ENCODE data around the gene CNGB1.

CNGB1 gene

GRCh38 chr16:57970970-57971369 is at the start of gene CNGB1:
Gene CNGB1, minus strand, starts transcription at chr16:57971128. Its CDS starts 3,842 bp downstream, at chr16:57967286.
- no peak for FAIRE-seq
- no peak for DNase-seq (ENCODE audit: low spot score)

- no peak for FAIRE-seq
- DNase-seq (ENCODE audit: low spot score), result no peak
Measured at GRCh38 chr16:58019866-58020538, 49.1 kb upstream of the CNGB1 start.

DNA sequence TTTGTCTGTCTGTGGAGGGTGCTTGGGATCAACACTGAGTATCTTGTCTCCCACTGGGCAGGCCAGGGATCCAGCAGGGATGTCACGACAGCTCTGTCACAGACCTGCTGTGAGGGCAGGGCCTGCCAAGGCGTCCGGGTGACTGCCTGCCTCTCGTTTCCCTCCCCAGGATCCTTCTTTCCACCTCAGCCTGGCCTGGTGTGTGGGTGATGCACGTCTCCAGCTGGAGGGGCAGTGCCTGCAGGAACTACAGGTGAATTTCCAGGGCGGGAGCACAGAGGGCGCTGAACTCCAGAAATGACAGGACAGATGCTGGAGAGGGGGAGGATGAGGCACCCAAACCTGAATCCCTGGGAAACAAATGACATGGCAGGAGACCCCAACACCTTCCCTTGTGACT is 47.9 kb upstream of the CNGB1 start:
- no peak for DNase-seq (ENCODE audit: low spot score)
- FAIRE-seq, result no peak

GRCh38 chr16:58016840-58017446 is 46.0 kb upstream of the CNGB1 start:
- FAIRE-seq, result no peak

DNA sequence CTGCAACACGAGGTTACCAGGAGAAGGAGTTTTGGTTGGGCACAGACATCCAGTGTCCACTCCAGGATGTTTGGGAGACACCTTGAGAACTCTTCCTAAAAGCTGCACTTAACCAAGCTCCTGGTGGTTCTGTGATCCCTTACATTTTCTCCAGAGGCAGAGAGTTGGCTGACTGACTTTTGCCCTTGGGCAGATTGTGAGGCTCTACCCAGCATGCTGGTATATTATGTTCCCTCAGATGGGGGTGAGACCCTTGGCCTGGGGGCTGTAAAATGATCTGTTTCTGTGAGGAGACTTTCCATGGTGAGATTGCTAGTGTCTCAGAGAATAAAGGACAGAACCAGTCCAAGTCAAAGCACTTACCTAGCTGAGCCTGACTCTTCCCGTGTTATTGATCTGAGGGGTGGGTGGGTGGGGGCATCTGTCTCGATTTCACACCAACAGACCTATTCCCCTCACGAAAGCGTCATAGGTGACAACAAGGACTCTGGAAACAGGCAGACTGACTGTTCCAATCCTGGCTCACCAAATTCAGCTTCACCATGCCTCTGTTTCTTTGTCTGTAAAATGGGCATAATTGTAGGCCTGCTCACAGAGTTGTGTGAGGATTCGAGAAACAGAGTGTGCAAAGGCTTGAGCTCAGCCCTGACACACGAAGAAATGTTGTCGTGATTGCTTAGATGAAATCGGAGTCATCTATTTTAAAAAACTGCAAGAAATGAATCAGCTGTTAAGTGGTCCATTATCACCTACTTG is 42.5 kb upstream of the CNGB1 start:
- no peak for FAIRE-seq

More at GRCh38 chr16:58016840-58017446, 46.0 kb upstream of the CNGB1 start:
- DNase-seq (ENCODE audit: low spot score), result no peak

GRCh38 chr16:58012481-58012880 is 41.6 kb upstream of the CNGB1 start:
- FAIRE-seq (no peak), DNase-seq (ENCODE audit: low spot score) (no peak)

More for the DNA sequence above, 42.5 kb upstream of the CNGB1 start:
- no peak for DNase-seq (ENCODE audit: low spot score)

DNA sequence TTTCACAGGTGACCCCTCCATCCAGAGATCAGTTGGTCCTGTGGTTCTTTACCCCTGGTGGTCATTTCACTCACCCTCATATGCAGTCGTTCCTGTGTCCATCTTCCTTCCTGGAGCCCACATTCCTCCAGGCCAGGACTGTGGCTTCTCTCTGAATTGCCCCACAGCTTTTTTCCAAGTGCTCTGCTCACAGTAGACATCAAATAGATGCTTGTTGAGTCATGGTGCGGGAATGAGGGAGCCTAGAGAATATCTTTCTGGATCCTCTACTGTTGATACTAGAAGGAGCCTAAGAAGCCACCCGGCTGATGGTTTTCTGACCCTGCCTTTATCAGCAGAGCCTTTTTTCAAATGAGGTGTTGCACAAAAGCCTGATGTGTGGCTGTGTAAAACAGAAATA is 40.7 kb upstream of the CNGB1 start:
- no peak for FAIRE-seq
- DNase-seq (ENCODE audit: low spot score), result peak; percentile 12

- FAIRE-seq (no peak), DNase-seq (ENCODE audit: low spot score) (no peak)
Measured at GRCh38 chr16:58010886-58011285, 40.0 kb upstream of the CNGB1 start.

- no peak for FAIRE-seq
Measured at GRCh38 chr16:58009856-58010416, 39.0 kb upstream of the CNGB1 start.

GRCh38 chr16:58004736-58005135 is 33.8 kb upstream of the CNGB1 start:
- peak; percentile 12 for FAIRE-seq
- peak; percentile 25 for DNase-seq (ENCODE audit: low spot score)

More at GRCh38 chr16:58009856-58010416, 39.0 kb upstream of the CNGB1 start:
- DNase-seq (ENCODE audit: low spot score), result no peak

DNA sequence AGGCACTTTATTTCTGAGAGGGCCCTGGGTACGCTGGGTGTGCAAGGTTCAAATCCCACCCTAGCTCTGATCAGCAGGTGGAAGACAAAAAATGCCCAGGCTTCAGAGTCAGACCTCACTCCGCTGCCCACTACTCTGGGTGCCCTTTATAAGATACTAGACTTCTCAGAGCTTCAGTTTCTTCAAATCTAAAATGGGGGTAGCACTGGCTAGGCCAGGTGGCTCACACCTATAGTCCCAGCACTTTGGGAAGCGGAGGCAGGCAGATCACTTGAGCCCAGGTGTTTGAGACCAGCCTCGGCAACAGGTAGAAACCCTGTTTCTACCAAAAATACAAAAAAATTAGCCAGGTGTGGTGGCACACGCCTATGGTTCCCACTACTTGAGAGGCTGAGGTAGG is 32.0 kb upstream of the CNGB1 start:
- DNase-seq (ENCODE audit: low spot score), result no peak
- FAIRE-seq, result no peak

DNA sequence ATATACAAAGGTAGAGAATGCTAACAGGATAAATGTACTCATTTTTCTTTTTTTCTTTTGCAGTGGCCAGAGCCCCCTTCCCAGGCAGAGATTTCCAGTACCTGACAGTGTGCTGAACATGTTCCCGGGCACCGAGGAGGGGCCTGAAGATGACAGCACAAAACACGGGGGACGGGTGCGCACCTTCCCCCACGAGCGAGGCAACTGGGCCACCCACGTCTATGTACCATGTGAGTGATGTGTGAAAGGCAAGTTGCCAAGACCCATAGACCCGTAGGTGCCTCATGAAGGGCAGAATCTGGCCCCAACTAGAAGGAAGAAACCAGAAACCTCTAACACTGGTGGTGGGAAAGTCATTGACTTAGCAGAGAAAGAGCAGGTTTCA is 31.5 kb upstream of the CNGB1 start:
- no peak for DNase-seq (ENCODE audit: low spot score)
- no peak for FAIRE-seq

DNA sequence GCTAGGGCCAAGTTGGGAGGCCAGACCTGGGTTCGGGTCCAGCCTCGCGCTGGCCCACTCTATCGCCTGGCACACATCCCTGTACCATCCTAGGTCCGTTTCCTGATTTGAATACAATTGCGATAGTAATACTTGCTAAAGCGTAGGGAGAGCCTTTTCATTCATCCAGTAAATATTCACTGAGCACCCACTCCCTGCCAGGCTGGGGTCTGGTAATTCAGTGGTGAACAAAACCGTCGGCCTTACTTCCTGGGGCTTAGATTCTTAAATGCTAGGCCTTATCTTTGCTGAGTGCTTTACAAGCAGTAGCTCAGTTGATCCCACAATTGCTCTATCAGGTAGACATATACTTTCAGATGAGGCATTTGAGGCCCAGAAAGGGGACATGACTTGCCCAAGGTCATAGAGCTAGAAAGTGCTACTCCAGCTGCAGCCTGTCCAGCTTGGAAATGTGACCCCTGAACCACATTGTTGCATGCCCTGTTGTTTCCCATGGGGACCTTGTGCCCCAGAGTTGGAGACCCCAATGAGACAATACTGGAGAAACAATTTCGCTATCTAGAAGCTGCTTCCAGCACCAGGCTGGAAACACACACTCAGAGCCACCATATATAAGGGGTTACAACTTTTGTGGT is 31.0 kb upstream of the CNGB1 start:
- DNase-seq (ENCODE audit: low spot score) (no peak), FAIRE-seq (no peak)

DNA sequence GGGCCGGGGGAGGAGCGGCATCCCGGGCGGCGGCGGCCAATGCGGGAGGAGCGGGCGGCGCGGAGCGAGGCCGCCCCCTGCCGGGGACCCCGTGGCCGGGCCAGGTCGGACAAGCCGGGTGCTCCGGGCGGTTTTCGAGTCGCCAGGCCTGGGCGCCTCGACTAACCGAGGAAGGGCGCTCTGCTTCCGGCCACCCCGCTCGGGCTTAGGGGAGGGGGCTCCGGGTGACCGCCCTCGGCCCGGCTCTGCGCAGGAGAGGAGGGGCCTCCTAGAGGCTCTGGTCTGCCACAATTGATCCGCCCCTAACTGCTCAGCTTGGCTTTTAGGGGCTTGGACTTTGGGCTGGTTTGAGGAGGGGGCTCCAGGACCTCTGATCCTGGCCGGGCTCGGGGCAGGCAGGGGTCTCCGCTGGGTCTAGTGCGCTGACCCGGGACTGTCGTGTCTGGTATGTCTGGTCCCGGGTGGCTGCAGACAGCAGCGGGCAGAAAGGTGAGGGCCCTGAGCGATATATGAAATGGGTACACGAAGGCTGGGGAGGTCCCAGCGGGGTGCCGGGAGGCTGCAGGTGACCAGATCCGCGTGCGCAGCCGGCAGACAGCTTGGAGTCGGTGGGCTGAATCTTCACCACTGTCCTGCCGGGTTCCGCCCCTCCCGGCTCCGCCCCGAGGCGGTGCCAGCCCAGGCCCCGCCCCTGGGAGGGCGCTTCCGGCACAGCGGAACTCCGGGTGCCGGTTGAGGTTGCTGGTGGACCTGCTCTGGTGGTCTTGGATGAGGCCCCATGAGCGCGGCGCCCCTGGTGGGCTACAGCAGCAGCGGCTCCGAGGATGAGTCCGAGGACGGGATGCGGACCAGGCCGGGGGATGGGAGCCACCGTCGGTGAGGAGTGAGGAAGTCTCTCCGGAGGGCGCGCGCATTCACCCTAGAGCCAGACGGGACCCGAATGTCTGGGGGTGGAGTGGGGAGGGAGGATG is 30.1 kb upstream of the CNGB1 start, which contains the start of gene USB1:
TSS of gene USB1 (plus strand) at position 702 of the 971 bp plus-strand sequence. CDS start at position 779, 77 bp downstream.
- peak; percentile 16 for FAIRE-seq
- peak; percentile 84 for DNase-seq (ENCODE audit: low spot score)

- FAIRE-seq, result no peak
- no peak for DNase-seq (ENCODE audit: low spot score)
Measured at GRCh38 chr16:57999971-58000705, 29.2 kb upstream of the CNGB1 start, which contains the start of gene ZNF319. Gene ZNF319, minus strand, starts transcription at chr16:58000672. Its CDS starts 2,407 bp downstream, at chr16:57998265.

DNA sequence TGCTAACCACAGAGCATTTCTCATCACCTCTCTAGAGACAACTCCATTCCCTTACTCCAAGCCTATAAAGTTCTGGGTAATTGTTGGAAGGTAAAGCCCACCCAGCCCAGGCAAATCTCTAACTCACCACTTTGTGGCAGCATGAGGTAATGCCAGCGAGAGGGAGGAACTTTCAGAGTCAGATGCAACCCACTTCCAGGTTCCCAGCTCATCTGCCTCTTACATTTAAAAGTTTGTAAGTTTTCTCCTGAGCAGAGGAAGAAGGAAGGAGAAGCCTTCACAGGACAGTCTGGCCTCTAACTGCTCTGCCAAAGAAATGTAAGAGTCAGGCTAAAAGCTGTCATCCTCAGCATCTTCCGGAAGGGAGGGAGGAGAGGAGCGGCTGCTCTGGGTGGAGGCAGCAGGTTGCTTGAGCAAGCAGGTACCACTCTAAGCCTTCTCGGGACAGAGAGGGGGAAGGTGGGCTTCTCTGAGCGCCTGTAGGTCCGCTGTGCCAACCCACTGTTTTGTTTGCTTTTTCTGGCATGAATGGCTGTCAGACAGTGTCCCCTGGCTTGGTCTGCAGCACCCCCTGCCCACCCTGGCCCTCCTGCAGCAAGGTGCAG is 28.5 kb upstream of the CNGB1 start:
- DNase-seq (ENCODE audit: low spot score), result peak; percentile 24
- FAIRE-seq, result no peak

DNA sequence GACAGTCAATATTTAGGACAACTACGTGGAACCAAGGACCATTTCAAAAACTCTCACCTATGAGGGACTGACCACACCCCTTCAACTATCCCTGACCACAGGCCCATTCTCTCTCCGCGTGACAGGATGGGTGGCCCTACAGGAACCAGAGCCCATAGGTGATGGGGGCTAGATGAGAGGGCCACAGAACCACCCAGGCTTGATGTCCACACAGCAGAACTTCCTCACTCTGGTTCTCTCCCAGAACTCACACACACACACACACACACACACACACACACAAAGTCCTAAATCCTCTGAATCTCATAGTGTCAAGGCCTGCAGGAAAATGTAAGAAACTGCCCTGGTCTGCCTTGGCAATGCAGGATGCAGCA is 28.1 kb upstream of the CNGB1 start:
- DNase-seq (ENCODE audit: low spot score) (no peak), FAIRE-seq (no peak)

DNA sequence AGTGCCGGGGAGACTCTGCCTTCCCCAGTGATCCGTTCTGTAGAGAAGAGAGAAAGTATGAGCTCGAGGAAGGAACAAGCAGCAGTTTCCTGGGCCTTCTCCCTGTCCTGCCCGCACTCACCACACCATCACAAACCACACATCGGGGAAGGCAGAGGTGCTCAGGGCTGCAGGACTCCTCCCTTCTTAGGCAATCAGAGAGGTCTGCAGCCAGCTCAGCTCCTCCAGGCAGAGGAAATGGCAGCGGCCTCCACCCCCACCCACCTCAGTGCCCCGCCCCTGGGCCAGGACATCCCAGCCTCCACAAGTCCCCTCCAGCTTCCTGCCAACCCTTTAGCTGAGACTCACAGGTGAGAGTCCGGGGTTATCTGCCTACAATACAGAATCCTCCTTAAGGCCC is 27.6 kb upstream of the CNGB1 start:
- FAIRE-seq (no peak), DNase-seq (ENCODE audit: low spot score) (peak; percentile 41)
